Measurements from ENCODE around the gene ATF7IP. TPM values are rescaled to one million over a fixed set of nuclear protein-coding genes. Genes with fewer than 3 reads are reported as not detected.
"Not testable (repeated sequence)": the region's sequence is repeated elsewhere in the genome, so short reads cannot be mapped to it uniquely, and the experiment has no call there.

Gene ATF7IP
- total RNA-seq, 4 donors from 2014 or later: 32.2 to 159 (median 85.3) TPM

DNA sequence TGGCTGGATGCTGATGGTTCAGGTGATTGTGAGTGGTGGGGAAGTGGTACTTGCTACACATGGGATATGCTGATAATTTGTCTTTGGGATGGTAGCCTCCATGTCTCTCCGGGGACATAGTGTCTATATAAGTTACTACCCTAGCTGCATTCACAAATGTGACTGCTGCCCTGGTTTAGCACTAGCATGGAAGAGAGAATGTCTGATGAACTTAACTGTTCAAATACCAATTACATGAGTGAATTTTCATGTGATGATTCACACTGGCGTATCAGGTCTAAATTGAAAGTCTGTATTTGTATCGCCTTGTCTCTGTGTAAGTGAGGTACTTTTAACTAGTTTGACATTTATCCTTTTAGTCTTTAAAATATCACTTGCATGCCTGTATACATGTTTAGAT lies 34.4 kb downstream of the ATF7IP start:
- WGBS, 2 donors (ENCODE audit: low coverage in 1 of 2): 87 to 100% methylated on average over 2 to 3 of the region's 3 CpGs
- in situ Hi-C loops (cut with MboI; ENCODE audit: low pct_ligation_motif_present in 1 of 4, low pct_unique_long_range_greater_than_20kb in 1 of 4, low sequenced_read_pairs in 3 of 4) (no loop called here), intact Hi-C loops (cut with DNase I; ENCODE audit: low total_unique reads) (no loop called here)
- DNase-seq: no peak
- TF ChIP-seq, protein P1, sequence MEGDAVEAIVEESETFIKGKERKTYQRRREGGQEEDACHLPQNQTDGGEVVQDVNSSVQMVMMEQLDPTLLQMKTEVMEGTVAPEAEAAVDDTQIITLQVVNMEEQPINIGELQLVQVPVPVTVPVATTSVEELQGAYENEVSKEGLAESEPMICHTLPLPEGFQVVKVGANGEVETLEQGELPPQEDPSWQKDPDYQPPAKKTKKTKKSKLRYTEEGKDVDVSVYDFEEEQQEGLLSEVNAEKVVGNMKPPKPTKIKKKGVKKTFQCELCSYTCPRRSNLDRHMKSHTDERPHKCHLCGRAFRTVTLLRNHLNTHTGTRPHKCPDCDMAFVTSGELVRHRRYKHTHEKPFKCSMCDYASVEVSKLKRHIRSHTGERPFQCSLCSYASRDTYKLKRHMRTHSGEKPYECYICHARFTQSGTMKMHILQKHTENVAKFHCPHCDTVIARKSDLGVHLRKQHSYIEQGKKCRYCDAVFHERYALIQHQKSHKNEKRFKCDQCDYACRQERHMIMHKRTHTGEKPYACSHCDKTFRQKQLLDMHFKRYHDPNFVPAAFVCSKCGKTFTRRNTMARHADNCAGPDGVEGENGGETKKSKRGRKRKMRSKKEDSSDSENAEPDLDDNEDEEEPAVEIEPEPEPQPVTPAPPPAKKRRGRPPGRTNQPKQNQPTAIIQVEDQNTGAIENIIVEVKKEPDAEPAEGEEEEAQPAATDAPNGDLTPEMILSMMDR (IDR thresholded peaks at IDR 0.05): no peak
- TF ChIP-seq POLR2A (IDR thresholded peaks at IDR 0.05) (no peak), POLR2AphosphoS5 (IDR thresholded peaks at IDR 0.05) (no peak), EP300 (IDR thresholded peaks at IDR 0.05; ENCODE audit: low read depth) (no peak)
- peaks cover 0 to 2% (median 0%) of the 10 kb centered on the region in 4 donors for H3K36me3 ChIP-seq
- H3K9me3 ChIP-seq: peaks cover 11 to 13% of the 10 kb centered on the region in 2 donors
- peak overlapping the region in 2 of 4 donors; percentile 24 to 26 for H3K27ac ChIP-seq
- H3K4me1 ChIP-seq: peaks cover 11 to 39% (median 21%) of the 10 kb centered on the region in 4 donors
- H3K27me3 ChIP-seq: no peaks in the 10 kb centered on the region
- H3K4me3 ChIP-seq: no peak overlapping the region

DNA sequence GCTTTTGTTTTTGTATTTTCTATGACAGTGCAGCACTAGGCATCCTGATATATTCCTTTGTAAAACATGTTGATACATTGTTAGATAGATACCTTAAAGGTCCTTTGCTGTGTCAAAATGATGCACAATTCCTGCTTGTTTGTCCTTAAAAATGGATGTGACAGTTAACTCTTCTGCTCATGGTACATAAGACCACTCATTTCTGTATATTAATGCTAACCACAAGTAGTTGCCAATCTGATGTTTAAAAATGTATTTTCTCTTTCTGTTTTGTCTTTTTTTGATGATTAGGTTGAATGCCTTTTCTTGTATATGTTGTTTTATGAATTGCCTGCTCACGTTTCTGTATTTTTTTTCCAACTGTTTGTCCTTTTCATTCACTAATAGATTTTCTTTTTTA lies 35.1 kb downstream of the ATF7IP start:
- WGBS, 2 donors (ENCODE audit: low coverage in 1 of 2): 63 to 100% methylated on average over 1 of the region's 1 CpG
- peaks cover 11 to 13% of the 10 kb centered on the region in 2 donors for H3K9me3 ChIP-seq
- no peak overlapping the region for H3K4me3 ChIP-seq
- peaks cover 0 to 2% (median 0%) of the 10 kb centered on the region in 4 donors for H3K36me3 ChIP-seq
- H3K4me1 ChIP-seq: peaks cover 11 to 34% (median 17%) of the 10 kb centered on the region in 4 donors
- TF ChIP-seq EP300 (IDR thresholded peaks at IDR 0.05; ENCODE audit: low read depth) (no peak), POLR2AphosphoS5 (IDR thresholded peaks at IDR 0.05) (no peak), POLR2A (IDR thresholded peaks at IDR 0.05) (no peak)
- TF ChIP-seq, protein P1 (IDR thresholded peaks at IDR 0.05): no peak
- no peak for DNase-seq
- in situ Hi-C loops (cut with MboI; ENCODE audit: low pct_ligation_motif_present in 1 of 4, low pct_unique_long_range_greater_than_20kb in 1 of 4, low sequenced_read_pairs in 3 of 4) (no loop called here), intact Hi-C loops (cut with DNase I; ENCODE audit: low total_unique reads) (no loop called here)
- H3K27ac ChIP-seq: peak overlapping the region in 2 of 4 donors; percentile 24 to 26
- H3K27me3 ChIP-seq: no peaks in the 10 kb centered on the region

DNA sequence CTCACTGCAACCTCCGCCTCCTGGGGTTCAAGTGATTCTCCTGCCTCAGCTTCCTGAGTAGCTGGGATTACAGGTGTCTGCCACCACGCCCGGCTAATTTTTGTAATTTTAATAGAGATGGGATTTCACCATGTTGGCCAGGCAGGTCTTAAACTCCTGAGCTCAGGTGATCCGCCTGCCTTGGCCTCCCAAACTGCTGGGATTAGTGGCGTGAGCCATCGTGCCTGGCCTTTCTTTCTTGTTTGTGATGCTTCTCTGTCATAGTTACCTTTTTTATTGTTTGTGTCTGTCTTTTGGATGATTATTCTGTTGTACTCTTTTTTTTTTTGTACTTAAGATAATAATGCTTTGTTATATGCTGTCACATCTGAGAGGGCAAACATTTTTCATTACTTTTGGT lies 35.8 kb downstream of the ATF7IP start:
- Histone ChIP-seq H3K27ac (peak overlapping the region in 1 of 4 donors; percentile 24), H3K9me3 (peaks cover 11 to 13% of the 10 kb centered on the region in 2 donors), H3K4me1 (peaks cover 11 to 28% (median 15%) of the 10 kb centered on the region in 4 donors)
- H3K36me3 ChIP-seq; H3K4me3 ChIP-seq; DNase-seq; H3K27me3 ChIP-seq; intact Hi-C loops (cut with DNase I; ENCODE audit: low total_unique reads); in situ Hi-C loops (cut with MboI; ENCODE audit: low pct_ligation_motif_present in 1 of 4, low pct_unique_long_range_greater_than_20kb in 1 of 4, low sequenced_read_pairs in 3 of 4): not testable (repeated sequence)
- 73 to 83% methylated on average over 6 of the region's 6 CpGs for WGBS, 2 donors (ENCODE audit: low coverage in 1 of 2)

DNA sequence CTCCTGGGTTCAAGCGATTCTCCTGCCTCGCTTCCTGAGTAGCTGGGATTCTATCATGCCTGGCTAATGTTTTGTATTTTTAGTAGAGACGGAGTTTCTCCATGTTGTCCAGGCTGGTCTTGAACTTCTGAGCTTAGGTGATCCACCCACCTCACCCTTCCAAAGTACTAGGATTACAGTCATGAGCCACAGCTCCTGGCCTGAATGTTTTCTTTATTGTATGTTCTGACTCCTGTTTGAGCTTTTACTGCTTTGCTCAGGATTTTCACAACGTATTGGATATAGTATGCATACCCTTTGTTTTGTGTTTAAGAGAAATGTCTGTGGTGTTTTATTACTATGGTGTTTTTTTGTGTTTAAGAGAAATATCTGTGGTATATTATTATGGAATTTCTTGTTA lies 37.2 kb downstream of the ATF7IP start:
- H3K4me1 ChIP-seq: peaks cover 11 to 25% (median 15%) of the 10 kb centered on the region in 4 donors
- H3K27ac ChIP-seq: peak overlapping the region in 2 of 4 donors; percentile 46 to 67

More for the DNA sequence above, 37.2 kb downstream of the ATF7IP start:
- DNase-seq: no peak
- no peaks in the 10 kb centered on the region for H3K27me3 ChIP-seq
- in situ Hi-C loops (cut with MboI; ENCODE audit: low pct_ligation_motif_present in 1 of 4, low pct_unique_long_range_greater_than_20kb in 1 of 4, low sequenced_read_pairs in 3 of 4): no loop called here
- intact Hi-C loops (cut with DNase I; ENCODE audit: low total_unique reads): no loop called here
- no peak for TF ChIP-seq EP300 (IDR thresholded peaks at IDR 0.05; ENCODE audit: low read depth)
- TF ChIP-seq POLR2AphosphoS5 (IDR thresholded peaks at IDR 0.05): no peak
- TF ChIP-seq, protein P1 (IDR thresholded peaks at IDR 0.05): no peak
- TF ChIP-seq POLR2A (IDR thresholded peaks at IDR 0.05): no peak
- peaks cover 0 to 2% (median 0%) of the 10 kb centered on the region in 4 donors for H3K36me3 ChIP-seq
- peaks cover 11 to 13% of the 10 kb centered on the region in 2 donors for H3K9me3 ChIP-seq
- WGBS, 2 donors (ENCODE audit: low coverage in 1 of 2): 73 to 74% methylated on average over 3 to 4 of the region's 4 CpGs
- H3K4me3 ChIP-seq: no peak overlapping the region

All from transverse colon (tissue), 4 donors.